ENCODE results near the gene MPRIP.

Gene MPRIP

DNA sequence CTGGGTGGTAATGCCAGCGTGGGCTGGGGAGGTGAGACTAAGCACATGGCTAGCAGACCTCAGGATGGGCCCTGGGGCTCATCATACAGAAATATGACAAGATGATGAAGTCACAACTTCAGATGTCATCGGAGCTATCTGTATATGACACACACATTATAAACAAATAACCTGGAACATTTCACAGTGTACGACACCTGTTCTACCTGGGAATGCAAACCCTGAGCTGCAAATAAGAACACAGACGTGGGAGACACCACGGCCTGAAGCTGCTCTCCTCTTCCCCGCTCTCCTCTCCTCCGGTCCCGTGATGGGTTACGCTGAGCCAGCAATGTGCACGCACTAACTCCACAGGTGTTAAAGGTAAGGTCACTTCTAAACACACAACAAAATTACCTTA is 159.0 kb downstream of the MPRIP start:
- Histone ChIP-seq H3K9me3 (ENCODE audit: control insufficient read depth, low read depth, low read length) (no peaks in the 10 kb centered on the region), H3K36me3 (ENCODE audit: control insufficient read depth, low read depth, low read length) (no peaks in the 10 kb centered on the region), H3K27ac (ENCODE audit: low read length) (no peak overlapping the region), H3K9ac (ENCODE audit: low read length) (no peak overlapping the region), H3K4me1 (ENCODE audit: control insufficient read depth, low read depth, low read length) (no peaks in the 10 kb centered on the region), H3K4me3 (ENCODE audit: low read length) (no peak overlapping the region), H3K27me3 (ENCODE audit: control insufficient read depth, insufficient read depth, low read length) (no peaks in the 10 kb centered on the region)

DNA sequence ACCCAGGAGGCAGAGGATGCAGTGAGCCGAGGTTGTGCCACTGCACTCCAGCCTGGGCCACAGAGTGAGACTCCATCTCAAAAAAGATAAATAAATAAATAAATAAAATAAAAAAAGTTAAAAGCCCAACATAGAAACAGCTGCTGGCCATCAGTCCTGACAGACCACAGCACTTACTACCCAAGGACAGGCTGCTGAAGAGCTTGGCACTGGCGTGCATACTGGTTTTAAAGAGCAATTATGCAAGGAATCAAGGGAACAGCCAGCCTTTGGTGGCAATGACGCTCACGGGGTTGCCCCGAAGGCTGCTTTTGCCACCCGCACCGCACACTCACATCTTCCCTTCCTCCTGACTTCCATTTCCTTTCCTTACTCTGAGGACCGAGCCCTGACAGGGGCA is 159.7 kb downstream of the MPRIP start:
- H3K36me3 ChIP-seq (ENCODE audit: control insufficient read depth, low read depth, low read length), result no peaks in the 10 kb centered on the region
- no peak overlapping the region for H3K27ac ChIP-seq (ENCODE audit: low read length)
- H3K27me3 ChIP-seq (ENCODE audit: control insufficient read depth, insufficient read depth, low read length), result no peaks in the 10 kb centered on the region
- no peak overlapping the region for H3K4me3 ChIP-seq (ENCODE audit: low read length)
- no peaks in the 10 kb centered on the region for H3K4me1 ChIP-seq (ENCODE audit: control insufficient read depth, low read depth, low read length)
- no peak overlapping the region for H3K9ac ChIP-seq (ENCODE audit: low read length)
- H3K9me3 ChIP-seq (ENCODE audit: control insufficient read depth, low read depth, low read length), result no peaks in the 10 kb centered on the region

DNA sequence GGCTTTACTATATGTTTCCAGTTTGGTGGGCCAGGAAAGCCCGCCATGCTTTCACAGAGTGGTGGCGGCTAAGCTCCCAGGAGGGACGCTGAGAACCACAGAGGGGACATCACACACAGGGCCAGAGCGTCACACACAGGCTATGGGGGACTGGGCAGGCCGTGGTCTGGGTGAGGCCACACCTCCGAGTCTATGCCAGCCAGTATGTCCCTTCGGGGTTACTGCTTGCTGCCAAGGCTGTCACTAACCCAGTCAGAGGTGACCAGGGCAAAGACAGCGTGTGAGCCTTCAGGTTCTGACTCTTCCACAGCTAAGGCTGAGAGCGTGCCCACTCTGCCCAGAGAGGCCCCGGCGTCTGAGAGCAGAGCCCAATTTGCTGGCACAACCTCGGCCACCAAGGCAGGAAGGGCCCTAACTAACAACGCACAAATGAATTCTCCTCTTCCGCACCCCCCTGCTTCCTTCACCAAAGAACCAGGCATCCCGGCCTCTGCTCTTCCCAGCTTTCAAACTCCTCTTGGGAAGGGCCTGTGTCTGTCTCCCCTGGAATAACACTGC is 161.0 kb downstream of the MPRIP start:
- no peak overlapping the region for H3K27ac ChIP-seq (ENCODE audit: low read length)

DNA sequence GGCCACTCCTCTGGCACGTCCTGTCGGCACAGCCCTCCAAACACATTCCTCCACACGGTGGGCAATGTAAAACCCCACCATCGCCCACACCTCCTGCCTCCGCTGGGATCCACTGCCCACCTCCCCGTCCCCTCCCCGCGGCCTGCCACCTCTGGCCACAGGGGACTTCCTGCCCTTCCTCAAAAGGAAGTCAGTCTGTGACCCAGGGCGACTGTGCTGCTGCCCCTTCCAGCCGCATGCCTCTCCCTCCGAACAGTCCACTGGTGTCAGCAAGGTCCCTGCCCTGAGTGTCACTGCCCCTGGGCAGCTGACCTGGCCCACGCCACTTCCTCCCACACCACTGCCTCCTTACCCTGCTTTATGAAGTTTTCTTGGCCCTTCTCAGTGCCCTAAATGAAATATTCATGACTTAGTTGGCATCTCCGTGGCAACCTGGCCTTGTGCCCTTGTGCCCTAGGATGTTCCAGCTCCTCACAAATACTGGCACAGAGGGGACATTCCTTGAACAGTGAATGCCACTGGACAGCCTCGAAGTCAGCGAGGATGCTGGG is 161.9 kb downstream of the MPRIP start:
- Histone ChIP-seq H3K4me3 (ENCODE audit: low read length) (no peak overlapping the region), H3K27me3 (ENCODE audit: control insufficient read depth, insufficient read depth, low read length) (no peaks in the 10 kb centered on the region), H3K36me3 (ENCODE audit: control insufficient read depth, low read depth, low read length) (no peaks in the 10 kb centered on the region), H3K27ac (ENCODE audit: low read length) (no peak overlapping the region), H3K9me3 (ENCODE audit: control insufficient read depth, low read depth, low read length) (no peaks in the 10 kb centered on the region), H3K4me1 (ENCODE audit: control insufficient read depth, low read depth, low read length) (no peaks in the 10 kb centered on the region), H3K9ac (ENCODE audit: low read length) (no peak overlapping the region)

More for the DNA sequence above, 161.0 kb downstream of the MPRIP start:
- H3K27me3 ChIP-seq (ENCODE audit: control insufficient read depth, insufficient read depth, low read length), result no peaks in the 10 kb centered on the region
- H3K4me3 ChIP-seq (ENCODE audit: low read length), result no peak overlapping the region
- no peaks in the 10 kb centered on the region for H3K36me3 ChIP-seq (ENCODE audit: control insufficient read depth, low read depth, low read length)
- H3K9ac ChIP-seq (ENCODE audit: low read length), result no peak overlapping the region
- no peaks in the 10 kb centered on the region for H3K4me1 ChIP-seq (ENCODE audit: control insufficient read depth, low read depth, low read length)
- no peaks in the 10 kb centered on the region for H3K9me3 ChIP-seq (ENCODE audit: control insufficient read depth, low read depth, low read length)

DNA sequence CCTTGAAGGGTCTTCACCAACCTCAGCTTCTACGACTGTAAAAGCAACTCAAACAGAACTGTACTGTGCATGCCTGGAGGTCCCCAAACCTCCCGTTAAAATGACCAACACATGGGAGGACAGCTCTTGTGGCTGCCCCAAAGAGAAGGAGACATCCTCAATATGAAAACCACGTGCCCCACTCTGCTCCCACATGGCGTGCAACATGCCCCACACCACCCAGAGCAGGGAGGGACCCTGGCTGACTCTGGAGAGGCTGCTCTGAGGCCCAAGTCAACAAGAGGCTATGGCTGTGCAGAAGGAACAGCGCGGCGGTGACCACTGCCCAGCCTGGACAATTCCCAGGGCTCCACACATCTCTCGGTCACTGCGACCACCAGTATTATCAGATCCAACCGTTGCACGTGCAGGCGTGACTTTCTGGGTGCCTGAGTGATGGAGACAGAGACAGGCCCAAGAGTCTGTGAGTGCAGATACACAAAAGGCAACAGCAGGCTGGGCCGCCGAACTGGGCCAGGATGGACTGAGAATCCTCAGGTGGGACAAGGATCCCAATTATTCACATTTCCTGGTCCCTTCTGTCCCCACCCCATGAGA is 162.5 kb downstream of the MPRIP start:
- no peaks in the 10 kb centered on the region for H3K4me1 ChIP-seq (ENCODE audit: control insufficient read depth, low read depth, low read length)
- H3K36me3 ChIP-seq (ENCODE audit: control insufficient read depth, low read depth, low read length), result no peaks in the 10 kb centered on the region
- H3K9me3 ChIP-seq (ENCODE audit: control insufficient read depth, low read depth, low read length), result no peaks in the 10 kb centered on the region
- no peak overlapping the region for H3K27ac ChIP-seq (ENCODE audit: low read length)
- H3K27me3 ChIP-seq (ENCODE audit: control insufficient read depth, insufficient read depth, low read length), result no peaks in the 10 kb centered on the region
- no peak overlapping the region for H3K4me3 ChIP-seq (ENCODE audit: low read length)
- H3K9ac ChIP-seq (ENCODE audit: low read length), result no peak overlapping the region

DNA sequence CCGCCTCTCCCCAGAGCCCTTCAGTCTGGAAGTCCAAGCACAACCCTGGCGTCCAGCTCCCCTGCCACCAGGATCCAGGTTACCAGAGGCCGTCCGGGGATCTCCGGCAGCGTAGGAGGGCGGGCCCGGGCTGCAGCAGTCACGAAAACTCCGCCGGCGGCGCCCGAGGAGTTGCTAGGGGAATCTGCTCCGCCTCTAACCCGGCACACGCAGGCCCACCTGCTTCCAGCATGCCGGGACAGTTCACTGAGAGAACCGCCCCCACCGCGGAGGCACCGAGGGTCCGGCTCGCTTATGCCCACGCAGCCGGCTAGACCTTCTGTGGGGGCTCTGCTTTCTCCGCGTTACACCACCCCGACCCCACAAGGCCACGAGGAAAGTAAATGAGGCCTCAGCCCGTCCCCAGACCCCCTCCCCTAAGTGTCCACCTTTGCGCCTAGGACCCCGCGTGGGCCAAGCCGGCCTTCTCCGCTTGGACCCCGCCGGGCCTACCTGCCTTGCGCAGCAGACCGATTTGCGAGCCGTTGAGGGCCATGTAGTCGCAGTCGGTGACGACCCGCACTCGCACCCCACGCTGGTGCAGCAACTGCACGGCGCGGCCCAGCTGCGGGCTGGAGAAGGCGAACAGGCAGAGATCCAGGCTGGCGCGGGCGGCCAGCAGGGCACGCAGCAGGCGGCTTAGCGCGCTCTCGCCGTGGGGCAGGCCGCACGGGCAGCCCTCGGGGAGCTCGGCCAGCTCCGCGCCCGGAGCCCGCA is 163.3 kb downstream of the MPRIP start:
- Histone ChIP-seq H3K27ac (ENCODE audit: low read length) (no peak overlapping the region), H3K4me1 (ENCODE audit: control insufficient read depth, low read depth, low read length) (no peaks in the 10 kb centered on the region), H3K9ac (ENCODE audit: low read length) (no peak overlapping the region), H3K9me3 (ENCODE audit: control insufficient read depth, low read depth, low read length) (no peaks in the 10 kb centered on the region), H3K4me3 (ENCODE audit: low read length) (no peak overlapping the region), H3K36me3 (ENCODE audit: control insufficient read depth, low read depth, low read length) (no peaks in the 10 kb centered on the region), H3K27me3 (ENCODE audit: control insufficient read depth, insufficient read depth, low read length) (no peaks in the 10 kb centered on the region)

DNA sequence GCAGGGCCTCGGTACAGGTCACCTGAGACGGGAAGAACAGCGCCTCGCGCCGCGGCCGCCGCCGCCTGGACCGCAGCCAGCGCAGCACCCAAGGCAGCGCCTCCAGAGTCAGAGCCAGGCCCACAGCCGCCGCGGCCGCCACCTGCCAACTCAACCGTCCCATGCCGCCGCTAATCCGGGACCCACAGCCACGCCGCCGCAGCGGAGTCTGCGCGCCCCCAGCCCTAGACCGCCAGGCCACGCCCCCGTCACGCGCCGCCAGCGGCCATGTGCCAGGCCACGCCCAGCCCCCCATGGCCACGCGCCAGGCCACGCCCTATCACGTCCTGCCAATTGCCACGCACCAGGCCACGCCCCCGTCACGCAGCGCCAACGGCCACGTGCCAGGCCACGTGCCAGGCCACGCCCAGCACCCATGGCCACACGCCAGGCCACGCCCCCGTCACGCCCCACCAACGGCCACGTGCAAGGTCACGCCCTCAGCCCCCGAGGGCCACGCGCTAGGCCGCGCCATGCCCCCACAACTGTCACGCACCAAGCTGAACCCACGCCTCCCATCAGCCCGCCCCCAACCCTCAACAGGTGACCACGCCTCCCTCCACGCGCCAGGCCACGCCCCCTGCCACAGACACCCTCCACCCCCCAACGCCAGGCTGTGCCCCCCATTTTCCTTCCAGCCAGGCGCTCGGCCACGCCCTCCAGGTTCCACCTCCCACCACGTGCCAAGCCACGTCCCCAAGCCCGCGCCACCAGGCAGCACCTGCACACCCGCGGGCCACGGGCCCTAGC is 164.1 kb downstream of the MPRIP start, which contains the start of gene PLD6:
PLD6 (minus strand) TSS at position 210 of the 789 bp plus-strand sequence; CDS start at position 163, 47 bp downstream.
- no peaks in the 10 kb centered on the region for H3K9me3 ChIP-seq (ENCODE audit: control insufficient read depth, low read depth, low read length)
- H3K9ac ChIP-seq (ENCODE audit: low read length), result no peak within 1 kb of the TSS
- H3K27me3 ChIP-seq (ENCODE audit: control insufficient read depth, insufficient read depth, low read length), result no peaks in the 10 kb centered on the region
- no peak within 1 kb of the TSS for H3K27ac ChIP-seq (ENCODE audit: low read length)
- H3K4me1 ChIP-seq (ENCODE audit: control insufficient read depth, low read depth, low read length), result no peaks in the 10 kb centered on the region
- H3K4me3 ChIP-seq (ENCODE audit: low read length), result no peak within 1 kb of the TSS
- no peaks in the 10 kb centered on the region for H3K36me3 ChIP-seq (ENCODE audit: control insufficient read depth, low read depth, low read length)

DNA sequence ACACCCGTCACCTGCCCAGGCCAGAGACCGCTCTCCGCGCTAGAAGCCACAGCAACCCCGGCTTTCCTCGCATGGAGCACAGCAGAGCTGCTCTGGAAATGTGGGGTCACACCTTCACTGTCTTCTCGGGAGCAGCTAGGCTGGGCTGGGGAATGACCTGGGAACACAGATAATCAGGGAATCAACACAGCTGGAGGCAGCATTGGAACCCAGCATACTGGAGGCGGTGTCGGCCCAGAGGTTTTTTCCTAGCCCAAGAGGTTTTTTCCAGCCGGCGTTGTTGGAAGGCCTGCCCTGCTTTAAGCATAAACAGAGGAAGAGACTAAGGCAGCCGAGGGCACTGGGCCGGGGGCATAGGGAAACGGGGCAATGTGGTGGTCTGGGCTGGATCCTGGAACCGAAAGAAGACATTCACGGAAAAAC is 164.7 kb downstream of the MPRIP start:
- no peak overlapping the region for H3K4me3 ChIP-seq (ENCODE audit: low read length)
- H3K27ac ChIP-seq (ENCODE audit: low read length), result no peak overlapping the region
- H3K27me3 ChIP-seq (ENCODE audit: control insufficient read depth, insufficient read depth, low read length), result no peaks in the 10 kb centered on the region
- no peaks in the 10 kb centered on the region for H3K4me1 ChIP-seq (ENCODE audit: control insufficient read depth, low read depth, low read length)
- H3K9ac ChIP-seq (ENCODE audit: low read length), result no peak overlapping the region
- no peaks in the 10 kb centered on the region for H3K36me3 ChIP-seq (ENCODE audit: control insufficient read depth, low read depth, low read length)
- H3K9me3 ChIP-seq (ENCODE audit: control insufficient read depth, low read depth, low read length), result no peaks in the 10 kb centered on the region

DNA sequence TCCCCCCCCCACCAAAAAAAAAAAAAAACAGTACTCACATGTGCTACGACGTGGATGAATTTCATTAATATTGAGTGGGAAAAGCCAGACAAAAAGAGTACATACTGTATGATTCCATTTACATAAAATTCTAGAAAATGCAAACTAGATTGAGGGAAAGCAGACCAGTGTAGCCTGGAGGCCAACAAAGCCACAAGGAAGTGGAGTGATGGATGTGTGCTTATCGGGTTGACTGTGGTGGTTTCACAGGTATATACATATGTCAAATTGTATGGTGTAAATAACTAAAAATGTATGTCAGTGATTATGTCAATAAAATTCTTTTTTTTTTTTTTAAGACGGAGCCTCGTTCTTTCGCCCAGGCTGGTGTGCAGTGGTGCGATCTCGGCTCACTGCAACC is 165.7 kb downstream of the MPRIP start:
- Histone ChIP-seq H3K4me1 (ENCODE audit: control insufficient read depth, low read depth, low read length) (no peaks in the 10 kb centered on the region), H3K9me3 (ENCODE audit: control insufficient read depth, low read depth, low read length) (no peaks in the 10 kb centered on the region), H3K36me3 (ENCODE audit: control insufficient read depth, low read depth, low read length) (peaks cover 5% of the 10 kb centered on the region), H3K9ac (ENCODE audit: low read length) (no peak overlapping the region), H3K4me3 (ENCODE audit: low read length) (no peak overlapping the region), H3K27me3 (ENCODE audit: control insufficient read depth, insufficient read depth, low read length) (no peaks in the 10 kb centered on the region), H3K27ac (ENCODE audit: low read length) (no peak overlapping the region)

DNA sequence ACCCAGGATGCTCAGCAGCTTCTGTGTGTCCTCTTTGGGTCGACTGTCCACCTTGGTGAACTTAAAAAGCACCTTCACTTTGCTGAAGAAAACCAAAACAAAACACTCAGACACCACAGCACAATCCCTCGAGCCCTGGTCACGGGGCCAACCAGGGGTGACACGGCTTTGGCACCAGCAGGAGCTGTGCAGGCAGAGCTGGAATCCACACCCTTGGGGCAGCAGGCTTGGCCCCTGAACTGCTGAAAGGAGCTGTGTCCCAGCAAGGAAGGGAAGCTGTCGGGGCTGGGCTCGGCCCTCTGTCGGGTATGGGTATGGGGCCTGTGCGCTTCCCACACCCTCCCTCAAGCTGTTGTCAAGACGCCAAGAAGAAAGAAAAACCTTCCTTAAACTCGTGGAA is 171.5 kb downstream of the MPRIP start:
- Histone ChIP-seq H3K27me3 (ENCODE audit: control insufficient read depth, insufficient read depth, low read length) (no peaks in the 10 kb centered on the region), H3K4me1 (ENCODE audit: control insufficient read depth, low read depth, low read length) (no peaks in the 10 kb centered on the region), H3K36me3 (ENCODE audit: control insufficient read depth, low read depth, low read length) (peaks cover 54% of the 10 kb centered on the region), H3K27ac (ENCODE audit: low read length) (no peak overlapping the region), H3K9ac (ENCODE audit: low read length) (no peak overlapping the region), H3K4me3 (ENCODE audit: low read length) (no peak overlapping the region), H3K9me3 (ENCODE audit: control insufficient read depth, low read depth, low read length) (no peaks in the 10 kb centered on the region)
